Keratinocyte (primary cell): ENCODE results near the gene MAEA. TPM values are rescaled to one million over a fixed set of nuclear protein-coding genes. Genes with fewer than 3 reads are reported as not detected.

Experiments used
- DNase-seq: peaks from one replicate; pipeline ENCODE4 v3.0.0-alpha.2; 2011; ENCODE audit warnings: low read depth, missing footprints, low spot score
- FAIRE-seq: peaks from 2 replicates; lab custom pipeline; 2011; peaks lifted over from hg19 to GRCh38; lab: Jason Lieb, UNC
- H2AFZ ChIP-seq: 2 replicates; pipeline ENCODE4 v1.6.0; 2012; ENCODE audit warnings: low read length, control low read depth, inconsistent platforms; ENCODE audit not compliant: control insufficient read depth
- H3K27ac ChIP-seq: 2 replicates; pipeline ENCODE4 v1.5.1; 2011; ENCODE audit warnings: low read length; ENCODE audit not compliant: control insufficient read depth, insufficient read depth
- H3K27me3 ChIP-seq: 3 replicates; pipeline ENCODE4 v1.6.0; 2011; ENCODE audit warnings: low read length; ENCODE audit not compliant: control insufficient read depth, insufficient read depth; ENCODE audit errors: extremely low read depth
- H3K36me3 ChIP-seq, 2 experiments: 2 replicates in 1 of 2; 3 replicates in 1 of 2; pipeline ENCODE4 v1.5.1; 2011; ENCODE audit warnings: low read length in 2 of 2, mild to moderate bottlenecking in 1 of 2; ENCODE audit not compliant: control insufficient read depth in 2 of 2, insufficient read depth in 2 of 2; ENCODE audit errors: extremely low read depth in 1 of 2
- H3K4me1 ChIP-seq: 3 replicates; pipeline ENCODE4 v1.5.1; 2011; ENCODE audit warnings: low read length; ENCODE audit not compliant: control insufficient read depth, insufficient read depth; ENCODE audit errors: extremely low read depth
- H3K4me2 ChIP-seq: 3 replicates; pipeline ENCODE4 v1.6.0; 2011; ENCODE audit warnings: low read depth, low read length; ENCODE audit not compliant: control insufficient read depth, insufficient read depth; ENCODE audit errors: extremely low read depth
- H3K4me3 ChIP-seq, 3 experiments: fragments of 200-600 bp in 1 of 3; sonication (generic) in 1 of 3; 2 replicates in 2 of 3; 3 replicates in 1 of 3; pipeline ENCODE4 v1.5.1; 2011 to 2016; ENCODE audit warnings: low read length in 3 of 3, mild to moderate bottlenecking in 3 of 3, control low read depth in 2 of 3, inconsistent platforms in 1 of 3, low read depth in 1 of 3, mixed read lengths in 1 of 3, mixed run types in 1 of 3, moderate library complexity in 1 of 3; ENCODE audit not compliant: control insufficient read depth in 2 of 3, insufficient read depth in 2 of 3; ENCODE audit errors: extremely low read depth in 1 of 3
- H3K79me2 ChIP-seq: 2 replicates; pipeline ENCODE4 v1.6.0; 2012; ENCODE audit warnings: low read length; ENCODE audit not compliant: control insufficient read depth, insufficient read depth
- H3K9ac ChIP-seq: 3 replicates; pipeline ENCODE4 v1.6.0; 2011; ENCODE audit warnings: low read length; ENCODE audit not compliant: control insufficient read depth, insufficient read depth; ENCODE audit errors: extremely low read depth
- H3K9me1 ChIP-seq: 3 replicates; pipeline ENCODE4 v1.6.0; 2011; ENCODE audit warnings: low read length; ENCODE audit not compliant: control insufficient read depth, insufficient read depth; ENCODE audit errors: extremely low read depth
- H3K9me3 ChIP-seq: 2 replicates; pipeline ENCODE4 v1.5.1; 2012; ENCODE audit warnings: low read depth, low read length; ENCODE audit not compliant: control insufficient read depth
- H4K20me1 ChIP-seq: 3 replicates; pipeline ENCODE4 v1.6.0; 2011; ENCODE audit warnings: low read length; ENCODE audit not compliant: control insufficient read depth, insufficient read depth; ENCODE audit errors: extremely low read depth
- EZH2 ChIP-seq: IDR thresholded peaks from one replicate; pipeline ENCODE4 v1.6.1; 2012; ENCODE audit warnings: inconsistent platforms, mild to moderate bottlenecking, low read length, moderate library complexity
- dilution Hi-C: fragments of 300-500 bp; cut with MboI; formaldehyde crosslinking; loops from one replicate; pipeline ENCODE4 v1.7.0; 2020; ENCODE audit warnings: low sequenced_read_pairs; ENCODE audit not compliant: extremely low pct_ligation_motif_present
- polyA plus RNA-seq, 5 experiments: library from polyadenylated mRNA; depleted of rRNA in 3 of 5; stranded (reverse) in 3 of 5; stranded (forward) in 1 of 5; unstranded in 1 of 5; fragments of >200 nt; gene quantifications; 1 replicate in 1 of 5; 2 replicates in 3 of 5; 3 replicates in 1 of 5; pipeline versions ENCODE4 v1.2.1 to v1.2.3, GENCODE V29; 2011 to 2012; ENCODE audit warnings: missing spikeins in 2 of 5, low read depth in 1 of 5, low replicate concordance in 1 of 5
- TF ChIP-seq, protein P1 (sequence below), 3 experiments: IDR thresholded peaks in 1 of 3; conservative IDR thresholded peaks in 1 of 3; optimal IDR thresholded peaks in 1 of 3; 2 replicates in 2 of 3; 3 replicates in 1 of 3; pipeline versions ENCODE3 to v1.5.1; 2011; ENCODE audit warnings: low read length in 3 of 3, mild to moderate bottlenecking in 3 of 3, moderate library complexity in 2 of 3, control low read depth in 1 of 3, inconsistent platforms in 1 of 3; ENCODE audit not compliant: insufficient read depth in 2 of 3; ENCODE audit errors: extremely low read depth in 1 of 3

Gene MAEA
- polyA plus RNA-seq, 1 donor (not counting 4 experiments of a cell fraction or from before 2014, with no cell fraction given): 89.7 TPM

- peaks cover 4% of the 10 kb centered on the region for H3K79me2 ChIP-seq
- H2AFZ ChIP-seq: no peak overlapping the region
- H3K9ac ChIP-seq: no peak overlapping the region
- no peaks in the 10 kb centered on the region for H3K9me1 ChIP-seq
- no peak overlapping the region for H3K4me3 ChIP-seq
- TF ChIP-seq EZH2: no peak
- TF ChIP-seq, protein P1, sequence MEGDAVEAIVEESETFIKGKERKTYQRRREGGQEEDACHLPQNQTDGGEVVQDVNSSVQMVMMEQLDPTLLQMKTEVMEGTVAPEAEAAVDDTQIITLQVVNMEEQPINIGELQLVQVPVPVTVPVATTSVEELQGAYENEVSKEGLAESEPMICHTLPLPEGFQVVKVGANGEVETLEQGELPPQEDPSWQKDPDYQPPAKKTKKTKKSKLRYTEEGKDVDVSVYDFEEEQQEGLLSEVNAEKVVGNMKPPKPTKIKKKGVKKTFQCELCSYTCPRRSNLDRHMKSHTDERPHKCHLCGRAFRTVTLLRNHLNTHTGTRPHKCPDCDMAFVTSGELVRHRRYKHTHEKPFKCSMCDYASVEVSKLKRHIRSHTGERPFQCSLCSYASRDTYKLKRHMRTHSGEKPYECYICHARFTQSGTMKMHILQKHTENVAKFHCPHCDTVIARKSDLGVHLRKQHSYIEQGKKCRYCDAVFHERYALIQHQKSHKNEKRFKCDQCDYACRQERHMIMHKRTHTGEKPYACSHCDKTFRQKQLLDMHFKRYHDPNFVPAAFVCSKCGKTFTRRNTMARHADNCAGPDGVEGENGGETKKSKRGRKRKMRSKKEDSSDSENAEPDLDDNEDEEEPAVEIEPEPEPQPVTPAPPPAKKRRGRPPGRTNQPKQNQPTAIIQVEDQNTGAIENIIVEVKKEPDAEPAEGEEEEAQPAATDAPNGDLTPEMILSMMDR (optimal IDR thresholded peaks at IDR 0.05 in 1 of 3, IDR thresholded peaks at IDR 0.05 in 1 of 3, conservative IDR thresholded peaks at IDR 0.05 in 1 of 3; ENCODE audit: extremely low read depth in 1 of 3, insufficient read depth in 2 of 3, low read length in 3 of 3): no peak
- dilution Hi-C loops: no loop called here
- H3K4me2 ChIP-seq: no peak overlapping the region
- DNase-seq (no peak), FAIRE-seq (no peak)
- H3K27ac ChIP-seq: no peak overlapping the region
- no peaks in the 10 kb centered on the region for H4K20me1 ChIP-seq
- H3K27me3 ChIP-seq: no peaks in the 10 kb centered on the region
- H3K36me3 ChIP-seq: peaks cover 0 to 6% of the 10 kb centered on the region in 2 experiments
- peaks cover 12% of the 10 kb centered on the region for H3K4me1 ChIP-seq
- H3K9me3 ChIP-seq: peaks cover 16% of the 10 kb centered on the region
Measured at GRCh38 chr4:1253831-1254230, 35.9 kb upstream of the MAEA start.

- FAIRE-seq (no peak), DNase-seq (no peak)
- H4K20me1 ChIP-seq: no peaks in the 10 kb centered on the region
Measured at GRCh38 chr4:1255151-1255550, 34.5 kb upstream of the MAEA start.

More at GRCh38 chr4:1255151-1255550, 34.5 kb upstream of the MAEA start:
- Histone ChIP-seq H3K9me1 (no peaks in the 10 kb centered on the region), H3K4me1 (peaks cover 5% of the 10 kb centered on the region), H3K27me3 (no peaks in the 10 kb centered on the region), H2AFZ (no peak overlapping the region), H3K4me3 (no peak overlapping the region), H3K27ac (no peak overlapping the region), H3K9me3 (peaks cover 16% of the 10 kb centered on the region), H3K79me2 (peaks cover 2% of the 10 kb centered on the region), H3K9ac (no peak overlapping the region), H3K4me2 (no peak overlapping the region), H3K36me3 (peaks cover 0 to 6% of the 10 kb centered on the region in 2 experiments)
- dilution Hi-C loops: no loop called here
- TF ChIP-seq EZH2: no peak
- TF ChIP-seq, protein P1 (optimal IDR thresholded peaks at IDR 0.05 in 1 of 3, IDR thresholded peaks at IDR 0.05 in 1 of 3, conservative IDR thresholded peaks at IDR 0.05 in 1 of 3; ENCODE audit: extremely low read depth in 1 of 3, insufficient read depth in 2 of 3, low read length in 3 of 3): no peak
